Stimulated activated naive B cell treated with anti-CD40 and anti-IgM and Interleukin-4, amounts not matched to agents 10 μg/mL and 1 μg/mL and 100 μg/mL, for 72 hours (primary cell): ENCODE data around the gene EFCAB8.
A peak's percentile ranks its signal among the peaks of the same experiment; 100 is the strongest.
"Not testable (repeated sequence)": the region's sequence is repeated elsewhere in the genome, so short reads cannot be mapped to it uniquely, and the experiment has no call there.

Experiments used
- ATAC-seq, 2 donors: fragments of 150-1000 bp; cut with Tn5 transposase; replicated peaks; 2 replicates each; pipeline ENCODE4 v1.10.0; 2021; ENCODE audit warnings: moderate library complexity in 1 of 2
- DNase-seq: peaks from one replicate; pipeline ENCODE4 v3.0.0; 2021
- H3K27ac Mint-ChIP-seq: one replicate; pipeline ENCODE4 v1.8.0; 2022; ENCODE audit warnings: mild to moderate bottlenecking, mixed read lengths
- H3K27me3 Mint-ChIP-seq, 2 donors: one replicate each; pipeline ENCODE4 v1.8.0; 2022; ENCODE audit warnings: mixed read lengths in 2 of 2
- H3K36me3 Mint-ChIP-seq, 2 donors: one replicate each; pipeline ENCODE4 v1.8.0; 2022; ENCODE audit warnings: mixed read lengths in 2 of 2, mild to moderate bottlenecking in 1 of 2
- H3K4me1 Mint-ChIP-seq, 2 donors: one replicate each; pipeline ENCODE4 v1.8.0; 2022; ENCODE audit warnings: mixed read lengths in 2 of 2, mild to moderate bottlenecking in 1 of 2
- H3K4me3 Mint-ChIP-seq, 2 donors: one replicate each; pipeline ENCODE4 v1.8.0; 2022; ENCODE audit warnings: mild to moderate bottlenecking in 2 of 2, mixed read lengths in 2 of 2, moderate library complexity in 1 of 2
- H3K9me3 Mint-ChIP-seq, 2 donors: one replicate each; pipeline ENCODE4 v1.8.0; 2022; ENCODE audit warnings: mixed read lengths in 2 of 2, mild to moderate bottlenecking in 1 of 2

The EFCAB8 gene

GRCh38 chr20:32968478-32969241 lies 109.9 kb downstream of the EFCAB8 start:
- Mint-ChIP-seq H3K9me3 (no peaks in the 10 kb centered on the region), H3K4me3 (no peak overlapping the region), H3K27me3 (peaks cover 5 to 8% of the 10 kb centered on the region in 2 donors), H3K4me1 (peaks cover 33 to 37% of the 10 kb centered on the region in 2 donors), H3K27ac (peak overlapping the region; percentile 66), H3K36me3 (peaks cover 0 to 3% of the 10 kb centered on the region in 2 donors)
- DNase-seq = no peak
- ATAC-seq = no peak

- H3K27ac Mint-ChIP-seq = peak overlapping the region; percentile 94
- DNase-seq (no peak), ATAC-seq (no peak)
- peak overlapping the region; percentile 26 to 42 for H3K4me3 Mint-ChIP-seq
- no peaks in the 10 kb centered on the region for H3K9me3 Mint-ChIP-seq
- H3K36me3 Mint-ChIP-seq = peaks cover 0 to 3% of the 10 kb centered on the region in 2 donors
- H3K4me1 Mint-ChIP-seq = peaks cover 38 to 39% of the 10 kb centered on the region in 2 donors
- peaks cover 4 to 5% of the 10 kb centered on the region in 2 donors for H3K27me3 Mint-ChIP-seq
These were observed 110.8 kb downstream of the EFCAB8 start for GRCh38 chr20:32969356-32970114.

- H3K4me1 Mint-ChIP-seq = peaks cover 43 to 47% of the 10 kb centered on the region in 2 donors
- peaks cover 0 to 3% of the 10 kb centered on the region in 2 donors for H3K36me3 Mint-ChIP-seq
- ATAC-seq (no peak), DNase-seq (no peak)
- peaks cover 0 to under 1% of the 10 kb centered on the region in 2 donors for H3K27me3 Mint-ChIP-seq
- peak overlapping the region; percentile 26 to 42 for H3K4me3 Mint-ChIP-seq
- peak overlapping the region; percentile 94 for H3K27ac Mint-ChIP-seq
- H3K9me3 Mint-ChIP-seq = no peaks in the 10 kb centered on the region
These were observed 111.6 kb downstream of the EFCAB8 start for GRCh38 chr20:32970115-32970972.

- H3K27me3 Mint-ChIP-seq = no peaks in the 10 kb centered on the region
- no peak for ATAC-seq
These were observed 112.2 kb downstream of the EFCAB8 start for GRCh38 chr20:32970973-32971300.

GRCh38 chr20:32971703-32972161 lies 113.0 kb downstream of the EFCAB8 start:
- Mint-ChIP-seq H3K9me3 (peaks cover 0 to 5% of the 10 kb centered on the region in 2 donors), H3K27me3 (no peaks in the 10 kb centered on the region), H3K27ac (no peak overlapping the region), H3K36me3 (peaks cover 3 to 5% of the 10 kb centered on the region in 2 donors), H3K4me1 (peaks cover 41 to 44% of the 10 kb centered on the region in 2 donors), H3K4me3 (no peak overlapping the region)
- ATAC-seq (peak; percentile 60 to 62), DNase-seq (no peak)

More at GRCh38 chr20:32970973-32971300, 112.2 kb downstream of the EFCAB8 start:
- DNase-seq = no peak
- H3K9me3 Mint-ChIP-seq = no peaks in the 10 kb centered on the region
- peak overlapping the region in 1 of 2 donors; percentile 47 for H3K4me3 Mint-ChIP-seq
- H3K4me1 Mint-ChIP-seq = peaks cover 43 to 50% of the 10 kb centered on the region in 2 donors
- no peak overlapping the region for H3K27ac Mint-ChIP-seq
- H3K36me3 Mint-ChIP-seq = peaks cover 0 to 3% of the 10 kb centered on the region in 2 donors

GRCh38 chr20:32972181-32973076 lies 113.7 kb downstream of the EFCAB8 start:
- ATAC-seq = peak; percentile 96 to 98
- Mint-ChIP-seq H3K4me3 (no peak overlapping the region), H3K27me3 (no peaks in the 10 kb centered on the region), H3K9me3 (peaks cover 0 to 5% of the 10 kb centered on the region in 2 donors), H3K36me3 (peaks cover 3 to 5% of the 10 kb centered on the region in 2 donors), H3K27ac (no peak overlapping the region), H3K4me1 (peaks cover 35 to 37% of the 10 kb centered on the region in 2 donors)
- peak; percentile 92 for DNase-seq

- DNase-seq = no peak
- Mint-ChIP-seq H3K4me1 (peaks cover 30 to 32% of the 10 kb centered on the region in 2 donors), H3K27me3 (no peaks in the 10 kb centered on the region), H3K36me3 (peaks cover 3 to 5% of the 10 kb centered on the region in 2 donors), H3K9me3 (peaks cover 0 to 5% of the 10 kb centered on the region in 2 donors), H3K27ac (no peak overlapping the region), H3K4me3 (no peak overlapping the region)
- ATAC-seq = no peak
These were observed 114.5 kb downstream of the EFCAB8 start for GRCh38 chr20:32973077-32973717.

- H3K9me3 Mint-ChIP-seq, H3K27me3 Mint-ChIP-seq, DNase-seq, ATAC-seq, H3K36me3 Mint-ChIP-seq, H3K4me3 Mint-ChIP-seq: not testable (repeated sequence)
- H3K27ac Mint-ChIP-seq = peak overlapping the region; percentile 68
- H3K4me1 Mint-ChIP-seq = peaks cover 25 to 26% of the 10 kb centered on the region in 2 donors
These were observed 115.7 kb downstream of the EFCAB8 start for GRCh38 chr20:32974204-32975064.

GRCh38 chr20:32975121-32975520 lies 116.4 kb downstream of the EFCAB8 start:
- not testable (repeated sequence) for DNase-seq, H3K9me3 Mint-ChIP-seq, ATAC-seq, H3K27me3 Mint-ChIP-seq, H3K4me3 Mint-ChIP-seq, H3K36me3 Mint-ChIP-seq
- peaks cover 19 to 22% of the 10 kb centered on the region in 2 donors for H3K4me1 Mint-ChIP-seq
- peak overlapping the region; percentile 68 for H3K27ac Mint-ChIP-seq

GRCh38 chr20:32975698-32976674 lies 117.3 kb downstream of the EFCAB8 start:
- Mint-ChIP-seq H3K27me3 (no peaks in the 10 kb centered on the region), H3K36me3 (peaks cover 3 to 5% of the 10 kb centered on the region in 2 donors), H3K27ac (no peak overlapping the region), H3K4me3 (no peak overlapping the region), H3K9me3 (peaks cover 0 to 5% of the 10 kb centered on the region in 2 donors), H3K4me1 (peaks cover 17 to 18% of the 10 kb centered on the region in 2 donors)
- DNase-seq = no peak
- ATAC-seq = no peak

GRCh38 chr20:32976746-32977145 lies 118.0 kb downstream of the EFCAB8 start:
- no peak overlapping the region for H3K27ac Mint-ChIP-seq

More at GRCh38 chr20:32976746-32977145, 118.0 kb downstream of the EFCAB8 start:
- Mint-ChIP-seq H3K9me3 (peaks cover 0 to 5% of the 10 kb centered on the region in 2 donors), H3K4me3 (no peak overlapping the region), H3K4me1 (peaks cover 16 to 18% of the 10 kb centered on the region in 2 donors), H3K27me3 (no peaks in the 10 kb centered on the region), H3K36me3 (peaks cover 3 to 5% of the 10 kb centered on the region in 2 donors)
- DNase-seq (no peak), ATAC-seq (no peak)
